ENCODE data around the gene TRIM52. TPM values are rescaled to one million over a fixed set of nuclear protein-coding genes. Genes with fewer than 3 reads are reported as not detected.
A peak's percentile ranks its signal among the peaks of the same experiment; 100 is the strongest.

Gene TRIM52
- total and polyA plus RNA-seq, 9 of the 15 experiments (the other 6 are each of a cell fraction or from before 2014, with no cell fraction given), result 3.3 to 21.9 (median 13.5) TPM

- TF ChIP-seq ZMIZ1 (IDR thresholded peaks at IDR 0.05; ENCODE audit: low read depth in 2 of 2, low read length in 2 of 2), result no peak
- no peak for TF ChIP-seq GTF2A2 (tag; IDR thresholded peaks at IDR 0.05)
- no peak for TF ChIP-seq ZNF146 (CRISPR knock-in tag; IDR thresholded peaks at IDR 0.05; ENCODE audit: unreplicated experiment)
- no peak for TF ChIP-seq HSF4 (CRISPR knock-in tag; IDR thresholded peaks at IDR 0.05; ENCODE audit: borderline replicate concordance)
- no peak for TF ChIP-seq FOXJ2 (tag; IDR thresholded peaks at IDR 0.05)
- no peak for TF ChIP-seq ZNF785 (CRISPR knock-in tag; IDR thresholded peaks at IDR 0.05)
- no peak for TF ChIP-seq ZNF274 (IDR thresholded peaks at IDR 0.05; ENCODE audit: borderline replicate concordance, low read depth, low read length)
- TF ChIP-seq MXI1 (IDR thresholded peaks at IDR 0.05; ENCODE audit: low read depth, low read length), result peak; percentile 27; the same call in 1 of the 2 replicates
- 0 out of 2 replicates have a peak, but pooled peaks have one; percentile 15 for TF ChIP-seq FOXO4 (CRISPR knock-in tag; IDR thresholded peaks at IDR 0.05)
- no peak for TF ChIP-seq NFE2L1 (tag; IDR thresholded peaks at IDR 0.05; ENCODE audit: borderline replicate concordance, low read depth)
- no peak for TF ChIP-seq ETS2 (tag; IDR thresholded peaks at IDR 0.05; ENCODE audit: borderline replicate concordance, poor library complexity, severe bottlenecking)
- no peak for TF ChIP-seq NFXL1 (CRISPR knock-in tag; IDR thresholded peaks at IDR 0.05)
- no peak for TF ChIP-seq ZNF57 (CRISPR knock-in tag; IDR thresholded peaks at IDR 0.05)
- TF ChIP-seq CREB3 (tag; conservative IDR thresholded peaks at IDR 0.05; ENCODE audit: low read depth), result no peak
- TF ChIP-seq NFE2 (IDR thresholded peaks at IDR 0.05; ENCODE audit: low read depth), result no peak
- TF ChIP-seq SRF (CRISPR knock-in tag; IDR thresholded peaks at IDR 0.05), result no peak
Observed at GRCh38 chr5:181223729-181224389, 37.1 kb downstream of the TRIM52 start (continued).
